GM03348 (cell line): ENCODE measurements around the gene CAMSAP2.

Experiments used
- DNase-seq: peaks from one replicate; pipeline ENCODE4 v3.0.0; 2012; ENCODE audit warnings: low spot score

The CAMSAP2 gene

DNA sequence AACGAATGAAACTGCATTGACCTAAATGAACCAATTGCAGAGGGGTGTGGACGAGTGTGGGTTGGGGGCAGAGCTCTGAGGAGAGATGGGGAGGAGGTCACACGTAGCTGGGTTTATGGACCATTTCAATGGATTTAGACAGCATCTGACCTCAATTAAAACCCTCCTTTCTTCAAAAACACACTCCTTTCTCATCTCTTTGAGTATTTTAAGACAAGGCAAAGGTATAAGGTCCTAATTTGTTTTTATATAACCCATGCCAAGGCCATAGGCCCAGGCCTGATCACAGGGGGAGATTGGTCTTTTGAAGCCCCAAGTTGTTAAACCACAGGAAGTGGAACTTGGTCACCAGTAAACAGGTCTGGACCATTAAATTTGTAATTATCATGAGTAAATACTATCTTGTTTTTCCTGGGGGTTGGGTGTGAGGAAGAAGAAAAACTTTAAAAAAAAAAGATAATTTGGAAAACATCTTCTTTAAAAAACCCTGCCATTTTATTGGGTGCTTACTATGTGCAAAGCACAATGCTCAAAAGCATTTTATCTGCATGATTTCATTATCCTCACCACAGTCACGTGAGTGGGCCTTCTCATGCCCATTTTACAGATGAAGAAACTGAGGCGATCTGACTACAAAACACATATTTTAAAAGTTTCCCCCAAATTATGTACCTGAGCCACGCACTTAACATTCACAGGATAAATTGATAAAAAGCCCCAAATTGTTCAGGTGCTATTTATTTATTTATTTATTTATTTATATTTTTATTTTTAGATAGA, 147.1 kb downstream of the CAMSAP2 start:
- no peak for DNase-seq

DNA sequence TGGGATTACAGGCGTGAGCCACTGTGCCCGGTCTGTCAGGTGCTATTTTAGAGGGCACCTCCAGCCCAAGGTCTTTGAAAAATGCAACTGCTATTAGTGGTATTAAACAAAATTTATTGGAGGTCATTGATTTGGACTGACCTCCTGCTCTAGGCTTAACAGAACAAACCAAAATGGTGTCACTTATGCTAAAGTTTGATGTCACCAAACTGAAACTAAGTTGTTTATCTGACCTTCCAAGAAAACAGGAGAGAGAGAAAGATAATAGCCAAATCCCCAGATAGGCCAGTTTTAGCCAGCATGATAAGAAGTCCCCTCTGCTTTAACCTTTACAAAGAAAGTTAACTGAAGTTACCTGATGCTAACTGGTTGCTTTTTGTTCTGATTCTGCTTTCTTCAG, 147.9 kb downstream of the CAMSAP2 start:
- DNase-seq = no peak

DNA sequence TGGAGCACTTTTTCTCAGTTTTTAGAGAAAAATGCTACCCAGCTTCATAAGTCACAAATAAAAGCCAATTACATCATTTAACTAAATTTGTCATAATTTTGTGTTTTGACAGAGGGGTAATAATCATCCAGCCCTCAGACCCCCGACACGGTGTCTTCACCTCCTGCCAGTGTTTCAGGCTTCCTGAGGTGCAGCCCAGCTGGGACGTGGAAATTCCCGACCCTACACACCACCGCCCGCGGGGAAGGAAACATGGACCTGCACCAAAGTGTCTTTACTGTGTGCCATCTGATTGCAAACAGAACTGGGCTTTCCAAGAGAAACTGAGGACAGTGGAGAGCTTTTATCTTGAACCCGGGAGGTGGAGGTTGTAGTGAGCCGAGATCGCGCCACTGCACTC, 148.3 kb downstream of the CAMSAP2 start:
- no peak for DNase-seq

DNA sequence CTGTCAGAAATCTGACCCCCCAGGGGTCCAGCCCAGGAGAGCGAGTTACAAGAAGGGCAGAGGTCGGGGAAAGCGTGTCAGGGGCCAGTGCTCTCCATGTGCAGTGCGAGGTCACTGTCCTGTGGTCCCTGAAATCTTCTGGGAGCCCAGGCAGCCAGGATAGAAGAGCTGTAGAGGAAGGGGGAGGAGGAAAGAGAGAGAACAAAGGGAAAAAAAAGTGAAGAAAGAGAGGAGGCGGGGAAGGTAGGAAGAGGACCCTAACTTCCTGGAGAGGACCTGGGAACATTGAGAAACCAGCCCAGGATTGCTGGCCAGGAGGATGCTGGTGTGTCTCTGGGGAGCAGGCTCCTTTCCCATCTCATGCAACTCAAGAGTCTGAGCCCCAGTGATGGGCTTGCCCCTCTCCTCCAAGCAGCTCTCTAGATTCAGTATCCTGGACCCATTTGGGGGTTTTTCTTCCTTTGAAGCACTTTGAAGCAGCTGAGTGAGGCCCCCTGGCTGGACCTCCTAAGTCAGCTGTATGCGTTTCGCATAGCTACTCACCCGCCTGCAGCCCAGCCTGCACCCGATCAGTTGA, 149.2 kb downstream of the CAMSAP2 start:
- no peak for DNase-seq

DNA sequence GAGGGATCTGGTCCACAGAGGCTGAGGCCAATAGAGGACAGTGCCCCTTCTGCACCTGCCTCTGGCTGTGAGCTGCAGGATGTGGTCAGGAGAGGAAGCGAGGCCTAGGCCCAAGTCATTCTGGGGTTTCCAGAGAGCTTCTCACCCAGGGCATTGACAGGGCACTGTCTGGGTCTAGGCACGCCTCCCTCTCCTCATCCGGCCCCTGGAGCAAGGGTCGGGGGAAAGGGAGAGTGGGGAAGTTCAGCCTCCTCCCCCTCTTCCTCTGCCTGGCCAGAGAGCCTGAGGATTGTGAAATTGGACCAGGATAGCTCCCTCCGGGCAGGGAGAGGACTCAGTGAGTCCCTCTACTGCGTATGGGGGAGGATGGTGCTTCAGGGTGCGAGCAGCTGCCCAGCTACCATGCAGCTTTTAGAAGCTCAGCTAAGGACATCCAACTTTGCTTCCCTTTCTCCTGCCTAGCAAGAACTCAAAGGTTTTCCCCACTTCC, 149.7 kb downstream of the CAMSAP2 start:
- no peak for DNase-seq

DNA sequence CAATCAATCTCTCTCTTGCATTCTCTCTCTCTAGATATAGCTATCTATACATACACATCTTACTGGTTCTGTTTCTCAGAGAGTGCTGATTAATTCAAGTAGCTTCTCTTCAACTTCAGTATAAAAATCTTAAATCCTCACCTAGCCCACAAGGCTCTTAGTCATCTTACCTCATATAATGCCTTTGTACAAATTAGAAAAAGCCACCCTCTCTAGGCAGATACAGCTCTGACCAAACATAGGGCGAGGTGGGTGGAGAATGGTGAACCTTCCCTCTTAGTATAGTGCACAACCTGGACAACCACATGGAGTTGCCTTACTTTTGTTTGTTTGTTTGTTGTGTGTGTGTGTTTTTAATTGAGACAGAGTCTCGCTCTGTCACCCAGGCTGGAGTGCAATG, 150.9 kb downstream of the CAMSAP2 start:
- DNase-seq = no peak

DNA sequence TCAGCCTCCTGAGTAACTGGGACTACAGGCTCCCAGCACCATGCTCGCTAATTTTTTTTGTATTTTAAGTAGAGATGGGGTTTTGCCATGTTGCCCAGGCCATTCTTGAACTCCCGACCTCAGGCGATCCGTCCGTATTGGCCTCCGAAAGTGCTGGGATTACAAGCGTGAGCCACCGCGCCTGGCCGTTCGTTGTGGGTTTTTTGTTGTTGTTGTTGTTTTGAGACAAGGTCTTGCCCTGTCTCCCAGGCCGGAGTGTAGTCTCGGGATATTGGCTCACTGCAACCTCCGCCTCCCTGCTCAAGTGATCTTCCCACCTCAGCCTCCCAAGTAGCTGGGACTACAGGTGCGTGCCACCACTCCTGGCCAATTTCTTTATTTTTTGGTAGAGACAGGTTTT, 151.3 kb downstream of the CAMSAP2 start:
- DNase-seq = no peak

DNA sequence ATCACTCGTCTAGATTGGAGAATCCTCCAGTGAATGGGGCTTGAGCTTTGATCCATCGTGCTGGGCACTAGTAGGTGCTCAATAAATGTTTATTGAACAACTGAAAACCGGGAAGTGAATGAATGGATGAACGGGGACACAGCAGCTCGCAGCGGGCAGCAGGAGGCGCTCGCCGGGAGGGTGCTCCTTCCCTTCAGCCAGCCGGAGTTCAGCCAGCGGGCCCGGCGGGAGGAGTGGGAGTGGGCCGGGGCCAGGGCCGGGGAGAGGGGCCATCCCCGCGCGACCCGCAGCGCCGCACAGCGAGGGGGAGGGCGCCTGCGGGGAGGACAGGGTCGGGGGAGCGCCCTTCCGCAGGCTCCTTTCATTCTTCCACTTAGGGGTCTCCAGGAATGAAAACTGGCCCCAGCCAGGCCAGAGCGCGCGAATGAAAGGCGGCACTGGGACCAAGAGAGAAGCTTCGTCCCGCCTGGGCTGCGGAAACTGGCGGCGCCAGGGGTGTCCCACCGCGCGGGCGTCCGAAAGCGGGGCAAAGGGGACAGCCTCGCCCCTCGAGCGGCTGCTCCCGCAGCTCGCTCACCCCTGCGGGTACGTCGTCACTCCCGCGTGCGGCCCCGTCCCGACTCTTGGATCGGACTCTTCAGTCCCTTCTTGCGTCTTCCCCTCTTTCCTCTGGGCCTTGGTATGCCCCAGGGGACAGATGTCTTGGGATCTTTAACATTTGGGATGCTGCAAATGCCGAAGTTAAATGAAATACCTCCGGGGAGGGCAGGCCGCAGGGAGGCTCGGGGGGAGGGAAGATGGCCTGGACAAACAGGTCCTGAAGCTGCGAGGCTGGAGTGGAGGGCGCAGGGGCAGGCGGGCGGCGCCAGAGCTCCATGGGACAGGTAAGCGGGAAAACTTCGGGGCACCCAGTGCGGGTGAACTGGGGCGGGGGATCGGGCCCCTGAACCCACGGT, 152.4 kb downstream of the CAMSAP2 start:
- DNase-seq = peak; percentile 79

DNA sequence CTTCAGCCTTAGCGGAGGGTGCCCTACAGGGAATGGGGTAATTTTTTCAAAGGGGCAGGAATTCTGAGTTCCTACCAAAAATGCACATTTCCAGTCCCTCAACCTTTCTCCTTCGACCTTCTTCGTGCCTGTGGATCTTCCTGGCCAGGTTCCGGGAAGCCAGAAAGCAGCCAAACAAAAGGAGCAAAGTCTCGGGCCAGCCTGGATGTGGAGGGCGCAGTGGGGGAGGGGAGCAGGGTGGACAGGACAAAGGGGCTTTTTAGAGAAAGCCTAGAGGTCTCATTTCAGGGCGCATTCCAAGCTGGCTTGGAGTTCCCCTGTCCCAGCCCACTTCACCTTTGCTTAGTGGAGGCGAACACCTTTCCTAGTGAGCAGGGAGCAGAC, 153.1 kb downstream of the CAMSAP2 start:
- no peak for DNase-seq

DNA sequence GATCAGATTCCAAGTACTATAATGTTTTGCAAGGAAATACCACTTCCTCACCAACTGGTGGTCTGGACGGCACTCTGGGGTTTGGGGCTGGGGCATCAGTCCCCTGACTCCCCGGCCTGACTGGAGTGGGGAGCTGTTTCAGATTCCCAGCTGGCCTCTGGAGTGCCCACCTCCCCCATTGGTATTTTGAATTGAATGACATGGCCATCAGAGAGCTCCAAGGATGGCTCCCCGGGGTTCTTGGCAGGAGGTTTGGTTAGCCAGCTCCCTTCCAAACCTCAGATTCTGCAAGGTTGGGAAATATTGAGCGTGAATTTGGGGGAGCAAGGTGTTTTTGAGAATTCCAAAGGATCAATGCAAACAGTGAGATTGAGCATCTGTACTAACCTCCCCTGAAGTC, 153.9 kb downstream of the CAMSAP2 start:
- DNase-seq = no peak

DNA sequence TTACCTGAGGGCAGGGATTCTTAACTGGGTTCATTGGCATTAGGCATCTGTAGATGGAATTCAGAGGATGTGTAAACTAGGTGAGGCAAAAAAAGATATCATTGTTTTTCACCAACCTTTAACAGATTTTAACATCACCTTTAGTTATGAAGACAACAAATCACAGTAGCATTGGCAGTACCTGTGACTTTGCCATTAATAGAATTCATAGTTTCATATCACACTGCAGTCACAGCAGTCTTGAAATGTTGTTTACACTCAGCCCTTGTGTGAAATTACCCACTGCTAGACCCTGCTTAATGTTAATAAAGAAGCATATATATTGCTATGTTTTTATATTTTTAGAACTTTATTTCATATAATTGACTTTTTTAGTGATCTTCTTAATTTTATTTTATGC, 154.3 kb downstream of the CAMSAP2 start:
- DNase-seq = no peak

DNA sequence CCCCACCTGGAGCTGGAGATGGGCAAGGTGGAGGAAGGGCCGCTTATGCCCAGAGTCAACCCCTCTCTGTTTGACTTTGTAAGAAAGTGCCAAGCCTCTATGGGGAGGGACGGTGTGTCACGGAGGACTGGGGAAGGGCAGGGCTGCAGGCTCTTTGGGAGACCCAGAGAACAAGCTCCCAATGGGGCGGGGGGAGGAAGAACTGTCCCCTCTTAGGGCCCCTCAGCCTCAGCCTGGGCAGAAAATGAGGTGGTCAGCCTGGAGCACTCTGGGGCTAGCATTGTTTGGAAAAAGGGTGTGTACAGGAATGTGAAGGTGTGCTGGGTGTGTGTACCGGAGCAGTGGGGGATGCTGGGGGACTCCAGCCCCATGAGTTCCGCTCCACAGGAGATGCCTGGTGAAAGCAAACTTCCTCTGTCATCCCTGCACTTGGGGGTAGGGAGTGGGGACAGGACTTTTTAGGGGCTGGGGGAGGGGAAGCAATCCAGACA, 154.8 kb downstream of the CAMSAP2 start:
- no peak for DNase-seq

DNA sequence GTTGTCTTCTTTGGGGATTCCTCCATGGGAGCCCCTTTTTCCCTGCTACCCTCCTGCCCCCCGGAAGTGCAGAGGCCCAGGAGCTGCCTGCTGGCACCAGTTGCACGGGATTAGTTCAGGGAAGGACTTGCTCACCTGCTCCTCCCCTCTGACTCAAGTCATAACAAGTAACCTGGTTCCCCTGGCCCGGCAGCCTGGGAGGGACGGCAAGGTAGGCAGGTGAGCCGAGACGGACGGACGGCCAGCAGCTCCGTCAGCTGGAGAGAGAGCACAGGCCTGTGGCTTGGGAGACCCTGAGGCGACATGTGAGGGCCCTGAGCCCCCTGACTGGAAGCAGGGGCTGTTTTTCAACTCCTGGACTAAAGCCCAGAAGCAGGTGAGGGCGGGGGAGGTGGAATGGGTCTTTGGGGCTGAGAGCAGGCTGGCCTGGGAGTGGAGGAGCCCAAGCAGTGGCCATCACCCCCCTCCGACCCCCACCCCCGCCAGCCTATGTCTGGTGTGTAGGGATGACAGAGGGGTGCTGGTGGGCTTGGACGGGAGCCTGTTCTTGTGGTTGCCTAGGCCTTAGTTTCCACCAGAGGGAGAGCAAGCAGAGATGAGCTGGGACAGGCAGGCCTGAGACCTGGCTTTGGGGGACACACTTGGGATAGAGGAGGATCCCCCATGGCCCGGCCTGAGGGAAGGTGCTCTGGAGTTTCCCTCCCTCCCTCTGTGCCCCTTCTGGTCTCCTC, 156.2 kb downstream of the CAMSAP2 start, which contains the start of gene INAVA:
INAVA (plus strand) TSS at position 189 of the 731 bp plus-strand sequence. CDS start 3,501 bp downstream, outside the sequence.
- no peak for DNase-seq

DNA sequence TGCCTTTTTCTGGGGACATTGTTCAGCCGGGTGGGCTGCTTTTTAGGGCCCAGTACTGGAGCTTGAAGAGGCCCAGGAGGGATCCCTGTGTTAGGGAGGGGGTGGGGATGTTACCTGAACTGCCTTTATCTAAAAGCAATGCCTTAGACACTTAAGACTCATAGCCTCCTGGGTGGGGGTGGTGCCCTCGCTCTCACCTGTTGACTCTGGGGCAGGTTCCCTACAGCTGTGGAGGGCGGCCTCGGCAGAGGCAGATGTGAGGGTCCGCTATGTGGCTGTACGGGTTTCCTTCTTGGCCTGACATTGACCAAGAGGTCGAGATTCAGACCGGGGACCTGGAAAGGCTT, 156.7 kb downstream of the CAMSAP2 start:
- DNase-seq = no peak

DNA sequence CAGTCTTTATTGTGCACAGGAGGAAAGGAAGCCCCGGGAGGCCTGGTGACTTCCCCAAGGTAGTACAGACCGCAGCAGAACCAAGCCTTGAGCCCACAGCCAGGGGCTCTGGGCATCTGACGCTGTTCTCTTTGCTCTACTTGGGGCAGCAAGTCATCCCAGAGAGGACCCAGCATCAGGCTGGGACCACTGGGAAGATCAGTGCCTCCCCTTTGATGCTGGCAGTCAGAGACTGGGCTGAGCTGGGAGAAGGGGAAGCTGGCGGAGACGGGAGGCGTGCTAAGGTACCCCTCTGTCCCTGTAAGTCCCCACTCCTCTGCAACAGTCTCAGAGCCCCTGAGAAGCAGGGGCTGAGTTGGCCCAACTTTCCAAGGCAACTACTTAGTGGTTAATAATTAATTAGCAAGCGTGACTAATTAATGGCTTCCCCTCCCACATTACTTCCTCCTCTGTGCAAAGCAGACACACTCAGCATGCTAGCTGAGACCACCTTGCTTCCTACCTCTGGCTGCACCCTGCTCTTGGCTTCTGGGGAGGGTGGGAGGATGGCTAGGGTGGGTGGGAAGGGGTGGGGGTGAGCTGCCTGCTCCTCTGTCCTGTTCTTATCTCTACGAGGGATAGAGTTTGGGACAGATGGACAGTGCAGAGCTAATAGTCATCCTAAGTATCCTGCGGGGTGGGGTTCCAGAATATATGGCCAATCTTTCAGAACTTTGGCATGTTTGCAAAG, 157.3 kb downstream of the CAMSAP2 start:
- DNase-seq = no peak

DNA sequence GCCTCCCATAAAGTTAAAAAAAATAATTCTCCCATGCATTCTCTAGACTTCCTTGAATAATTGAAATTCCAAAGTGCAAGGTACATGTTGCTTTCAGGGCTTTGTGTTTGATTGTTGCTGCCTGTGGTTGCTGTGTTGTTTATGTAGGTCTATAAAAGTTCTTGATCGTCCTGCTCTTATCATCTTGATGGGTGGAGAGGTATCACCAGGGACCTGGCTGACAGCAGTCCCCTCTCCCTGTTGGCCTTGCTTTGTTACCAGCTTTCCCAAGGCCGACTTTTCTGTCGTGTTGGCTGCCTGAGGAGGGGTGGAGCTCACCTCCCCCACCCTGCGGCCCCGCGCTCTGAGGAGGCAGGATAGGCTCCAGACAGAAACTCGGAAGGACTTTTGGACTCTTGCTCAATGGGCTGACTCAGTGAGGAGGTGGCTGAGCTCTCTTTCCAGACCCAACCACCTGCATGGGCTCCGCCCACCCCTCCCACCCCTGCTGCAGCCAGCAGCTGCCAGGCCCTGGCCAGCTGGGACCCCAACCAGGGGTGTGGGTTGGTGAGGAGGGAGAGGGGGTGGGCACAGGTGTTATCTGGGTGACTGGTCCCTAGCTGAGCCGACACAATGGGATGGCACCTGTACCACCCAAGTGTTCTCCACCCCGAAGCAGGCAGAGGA, 158.0 kb downstream of the CAMSAP2 start:
- DNase-seq = no peak

DNA sequence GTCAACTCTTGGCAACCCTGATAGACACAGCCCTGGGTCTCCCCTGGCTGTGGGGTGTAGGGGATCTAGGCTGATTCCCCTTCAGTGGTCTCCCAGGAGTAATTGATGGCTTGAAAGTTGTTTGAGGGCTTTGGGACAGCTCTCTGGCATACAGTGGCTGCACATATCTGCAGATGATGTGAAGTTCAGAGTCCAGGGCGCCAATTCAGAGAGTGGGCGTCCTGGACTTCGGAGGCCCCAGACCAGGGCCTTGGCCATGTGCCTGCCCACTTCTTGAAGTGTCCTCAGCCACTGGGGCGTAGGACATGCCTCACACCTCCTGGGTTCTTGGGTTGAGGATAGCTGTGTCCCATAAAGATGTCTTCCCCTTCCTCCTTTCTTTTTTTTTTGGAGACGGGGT, 158.6 kb downstream of the CAMSAP2 start:
- no peak for DNase-seq

DNA sequence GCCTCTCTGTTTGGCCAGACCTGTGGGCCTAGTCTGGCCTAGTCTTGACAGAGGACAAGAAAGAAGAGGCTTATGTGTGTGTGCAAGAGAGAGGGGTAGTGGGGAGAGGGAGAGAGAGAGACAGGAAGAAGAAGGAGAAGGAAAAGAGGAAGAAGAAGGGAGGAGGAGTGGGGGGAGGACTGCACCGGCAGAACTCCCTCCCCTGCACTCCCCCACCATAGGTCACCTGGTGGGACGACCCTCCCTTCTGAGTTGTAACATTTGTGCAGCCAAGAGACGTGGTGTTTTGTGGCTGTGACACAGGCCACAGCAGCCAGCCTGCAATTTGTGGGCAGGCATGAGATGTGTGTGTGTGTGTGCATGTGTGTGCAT, 160.3 kb downstream of the CAMSAP2 start:
- DNase-seq = no peak

DNA sequence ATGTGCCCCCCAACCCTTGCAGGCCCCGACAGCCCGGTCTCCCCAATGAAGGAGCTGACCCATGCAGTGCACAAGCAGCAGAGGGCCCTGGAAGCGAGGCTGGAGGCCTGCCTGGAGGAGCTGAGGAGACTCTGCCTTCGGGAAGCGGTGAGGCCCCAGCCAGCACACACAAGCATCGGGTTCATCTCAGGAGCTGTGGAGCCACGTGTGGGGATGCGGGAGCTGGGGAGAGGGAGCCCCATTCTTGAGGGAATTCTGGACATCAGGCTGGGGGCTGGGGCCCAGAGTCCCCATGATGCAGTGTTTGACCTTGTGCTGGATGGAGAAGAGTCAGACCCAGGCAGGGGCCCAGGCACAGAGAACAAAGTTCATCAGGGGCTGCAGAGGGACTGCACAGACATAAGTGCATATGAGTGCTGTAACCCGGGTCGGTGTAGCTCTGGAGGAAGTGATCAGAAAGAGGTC, 160.8 kb downstream of the CAMSAP2 start:
- no peak for DNase-seq
